Measurements from ENCODE around the gene ACADSB.

Gene ACADSB

DNA sequence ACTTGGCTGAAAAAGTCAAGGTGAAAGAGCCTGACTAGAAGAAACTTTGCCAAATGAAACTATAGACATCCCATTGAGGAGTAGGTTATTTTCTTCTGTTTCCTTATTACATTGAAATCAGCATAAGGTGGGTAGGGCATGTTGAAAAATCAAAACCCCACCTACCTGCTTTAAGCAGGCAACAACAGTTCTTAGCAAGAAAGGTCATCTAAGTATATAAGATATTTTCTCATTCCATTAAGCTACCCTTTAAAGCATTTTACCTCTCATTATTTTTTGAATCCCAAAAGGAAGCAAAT is 30.8 kb downstream of the ACADSB start:
- no peak for DNase-seq (ENCODE audit: low read depth in 2 of 2)

DNA sequence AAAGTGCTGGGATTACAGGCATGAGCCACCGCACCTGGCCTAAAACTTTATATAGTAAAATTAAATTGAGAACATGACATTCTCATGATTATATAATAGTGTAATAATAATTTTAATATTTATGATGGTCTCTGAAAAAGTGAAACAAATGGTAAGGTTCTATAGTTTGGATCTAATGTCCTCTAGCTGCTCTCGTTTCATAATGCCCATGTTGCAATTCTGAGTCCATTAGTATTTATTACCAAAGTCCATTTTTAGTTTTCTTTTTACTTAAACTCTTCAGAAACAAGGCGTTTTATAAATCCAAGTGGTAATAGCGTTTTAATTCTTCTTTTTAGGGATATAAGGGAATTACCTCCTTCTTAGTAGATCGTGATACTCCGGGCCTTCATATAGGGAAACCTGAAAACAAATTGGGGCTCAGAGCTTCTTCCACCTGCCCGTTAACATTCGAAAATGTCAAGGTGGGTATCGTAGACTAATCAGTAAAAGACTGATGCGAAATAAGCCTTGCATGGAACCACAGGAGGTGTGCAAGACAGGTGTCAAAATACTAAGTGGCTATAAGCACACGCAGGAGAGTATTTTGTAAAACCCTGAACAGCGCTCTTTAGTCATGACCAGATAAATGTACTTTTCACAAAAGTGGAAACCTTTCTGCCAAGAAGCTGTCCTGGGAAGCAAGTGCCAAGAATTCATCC is 34.1 kb downstream of the ACADSB start:
- no peak for DNase-seq (ENCODE audit: low read depth in 2 of 2)

DNA sequence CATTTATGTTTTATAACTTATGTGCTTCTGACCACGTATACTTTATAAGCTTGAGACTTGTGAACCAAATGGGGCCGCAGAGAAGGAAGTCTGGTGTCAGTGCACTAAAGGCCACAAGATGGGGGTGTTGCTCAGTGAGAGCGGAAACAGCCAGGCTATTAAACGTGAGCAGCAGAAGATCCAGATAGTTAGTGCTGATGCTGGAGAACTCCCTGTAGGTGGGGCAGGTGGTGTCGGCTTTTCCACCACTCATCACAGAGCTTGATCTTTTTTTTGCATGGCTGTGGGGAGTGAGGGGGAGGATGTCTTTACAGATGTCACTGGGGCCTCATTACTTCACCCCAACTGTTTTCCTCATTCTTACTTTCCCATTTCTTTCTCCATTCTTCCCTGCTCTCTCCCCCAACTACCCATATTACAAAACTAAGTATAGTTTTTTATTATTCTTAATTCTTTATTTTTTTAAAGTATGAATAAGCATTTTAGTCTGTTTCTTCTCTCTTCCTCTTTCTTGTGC is 34.7 kb downstream of the ACADSB start:
- peak; percentile 3 to 13 for DNase-seq (ENCODE audit: low read depth in 2 of 2)

DNA sequence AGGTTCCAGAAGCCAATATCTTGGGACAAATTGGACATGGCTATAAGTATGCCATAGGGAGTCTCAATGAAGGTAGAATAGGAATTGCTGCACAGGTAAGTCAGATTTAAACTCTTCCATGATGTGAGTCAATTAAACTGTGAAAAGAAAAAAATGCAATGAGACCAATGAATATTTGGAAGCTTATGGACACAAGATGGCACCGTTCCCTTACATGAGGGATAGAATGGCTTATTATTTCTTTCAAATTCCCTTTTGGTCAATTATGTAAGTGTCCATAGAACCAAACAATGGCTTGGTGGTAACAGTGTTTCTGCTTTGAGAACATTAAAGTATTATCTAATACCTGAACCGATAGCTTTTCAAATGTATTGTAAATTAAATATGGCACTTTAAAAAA is 35.6 kb downstream of the ACADSB start:
- DNase-seq (ENCODE audit: low read depth in 2 of 2), result no peak

- DNase-seq (ENCODE audit: low read depth in 2 of 2), result no peak
Observed at GRCh38 chr10:123045961-123046731, 37.3 kb downstream of the ACADSB start.

GRCh38 chr10:123057968-123058367 is 49.2 kb downstream of the ACADSB start:
- no peak for DNase-seq (ENCODE audit: low read depth in 2 of 2)

- DNase-seq (ENCODE audit: low read depth in 2 of 2), result no peak
Observed at GRCh38 chr10:123061865-123062264, 53.1 kb downstream of the ACADSB start.

DNA sequence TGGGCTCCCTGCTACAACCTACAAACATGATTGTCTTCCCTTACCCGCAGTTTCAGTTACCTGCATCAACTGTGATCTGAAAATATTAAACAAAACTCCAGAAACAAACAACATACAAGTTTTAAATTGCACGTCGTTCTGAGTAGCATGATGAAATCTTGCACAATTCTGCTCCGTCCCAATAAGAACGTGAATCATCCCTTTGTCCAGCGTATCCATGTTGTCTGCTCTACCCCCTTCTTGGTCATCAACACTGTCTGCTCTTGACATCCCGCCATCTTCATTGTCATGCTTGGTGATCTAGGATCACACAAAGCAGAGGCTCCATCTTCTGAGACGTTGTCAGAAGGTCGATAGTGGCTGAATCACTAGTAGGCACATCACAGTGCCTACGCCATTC is 53.9 kb downstream of the ACADSB start:
- DNase-seq (ENCODE audit: low read depth in 2 of 2), result no peak

GRCh38 chr10:123068087-123068853 is 59.5 kb downstream of the ACADSB start:
- DNase-seq (ENCODE audit: low read depth in 2 of 2), result no peak

GRCh38 chr10:123069246-123069986 is 60.6 kb downstream of the ACADSB start:
- no peak for DNase-seq (ENCODE audit: low read depth in 2 of 2)

DNA sequence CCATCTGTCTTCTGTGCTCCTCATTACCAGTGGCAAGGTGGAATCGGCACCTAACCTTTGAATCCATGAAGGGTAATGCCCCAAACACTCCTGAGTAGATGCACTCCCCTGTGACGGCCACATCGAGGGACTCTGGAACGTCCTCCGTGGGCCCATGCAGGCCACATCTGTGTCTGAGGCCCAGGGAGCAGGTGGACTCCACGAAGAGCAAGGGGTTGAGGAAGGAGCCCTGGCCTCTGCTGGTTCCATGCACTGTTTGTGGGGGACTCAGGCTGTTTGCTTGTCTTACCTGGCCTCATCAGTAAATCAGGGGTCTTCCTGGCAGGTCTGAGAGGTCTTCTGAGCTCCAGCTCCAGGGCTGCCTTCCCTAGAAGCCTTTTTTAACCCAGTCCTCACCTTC is 64.4 kb downstream of the ACADSB start:
- no peak for DNase-seq (ENCODE audit: low read depth in 2 of 2)

- DNase-seq (ENCODE audit: low read depth in 2 of 2), result no peak
Observed at GRCh38 chr10:123074215-123074614, 65.4 kb downstream of the ACADSB start.

GRCh38 chr10:123081896-123082295 is 73.1 kb downstream of the ACADSB start:
- no peak for DNase-seq (ENCODE audit: low read depth in 2 of 2)

- DNase-seq (ENCODE audit: low read depth in 2 of 2), result no peak
Observed at GRCh38 chr10:123083811-123084210, 75.0 kb downstream of the ACADSB start.

DNA sequence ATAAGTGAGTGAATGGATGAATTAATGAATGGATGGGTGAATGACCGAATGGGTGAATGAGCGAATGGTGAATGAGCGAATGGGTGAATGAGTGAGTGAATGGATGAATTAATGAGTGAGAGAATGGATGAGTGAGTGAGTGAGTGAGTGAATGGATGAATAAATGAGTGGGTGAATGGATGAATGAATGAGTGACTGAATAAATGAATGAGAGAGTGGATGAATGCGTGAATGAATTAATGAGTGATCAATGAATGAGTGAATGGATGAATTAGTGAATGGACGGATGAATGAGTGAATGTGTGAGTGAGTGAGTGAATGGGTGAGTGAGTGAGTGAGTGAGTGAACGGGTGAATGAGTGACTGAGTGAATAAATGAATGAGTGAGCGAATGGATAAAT is 77.5 kb downstream of the ACADSB start:
- DNase-seq (ENCODE audit: low read depth in 2 of 2), result no peak

GRCh38 chr10:123087348-123087747 is 78.5 kb downstream of the ACADSB start:
- no peak for DNase-seq (ENCODE audit: low read depth in 2 of 2)

GRCh38 chr10:123087786-123088185 is 79.0 kb downstream of the ACADSB start:
- DNase-seq (ENCODE audit: low read depth in 2 of 2), result no peak

- DNase-seq (ENCODE audit: low read depth in 2 of 2), result no peak
Observed at GRCh38 chr10:123092635-123093414, 84.0 kb downstream of the ACADSB start.

- DNase-seq (ENCODE audit: low read depth in 2 of 2), result no peak
Observed at GRCh38 chr10:123093489-123093888, 84.7 kb downstream of the ACADSB start.

DNA sequence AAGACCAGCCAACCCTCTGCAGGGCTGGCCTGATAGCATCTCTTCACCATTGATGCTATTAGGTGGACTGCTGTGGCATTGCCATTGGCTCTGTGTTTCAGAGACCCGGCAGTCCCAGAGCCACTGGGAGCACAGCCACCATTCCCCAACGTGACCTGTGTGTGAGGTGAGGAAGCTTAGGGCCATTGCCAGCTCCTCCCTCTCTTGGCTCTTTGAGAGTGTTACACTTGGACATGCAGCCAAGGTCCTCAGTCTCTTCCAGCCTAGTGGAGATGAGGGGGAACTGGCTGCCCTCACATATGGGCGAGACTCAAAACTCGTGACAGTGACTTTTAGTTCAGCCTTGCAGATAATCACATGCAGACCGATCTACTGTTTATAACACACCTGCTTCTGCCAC is 87.6 kb downstream of the ACADSB start:
- DNase-seq (ENCODE audit: low read depth in 2 of 2), result no peak

- DNase-seq (ENCODE audit: low read depth in 2 of 2), result no peak
Observed at GRCh38 chr10:123097039-123097438, 88.2 kb downstream of the ACADSB start.
